ENCODE data around the gene CTNNA1. TPM values are rescaled to one million over a fixed set of nuclear protein-coding genes. Genes with fewer than 3 reads are reported as not detected.
A peak's percentile ranks its signal among the peaks of the same experiment; 100 is the strongest.

CTNNA1 gene
- total RNA-seq, 3 donors from 2014 or later (not counting 1 experiment from before 2014, with no cell fraction given) = 34.4 to 53.0 (median 49.8) TPM

GRCh38 chr5:138792195-138792790 lies 39.1 kb downstream of the CTNNA1 start:
- Histone ChIP-seq H3K27me3 (ENCODE audit: control insufficient read depth, insufficient read depth, low read length) (no peaks in the 10 kb centered on the region), H3K27ac (ENCODE audit: low read length) (no peak overlapping the region), H3K36me3 (ENCODE audit: control insufficient read depth, insufficient read depth, low read length) (no peaks in the 10 kb centered on the region), H3K9me3 (ENCODE audit: control insufficient read depth, insufficient read depth, low read length) (no peaks in the 10 kb centered on the region), H3K4me3 (ENCODE audit: low read length) (no peak overlapping the region), H3K4me1 (ENCODE audit: control insufficient read depth, insufficient read depth, low read length) (no peaks in the 10 kb centered on the region)
- no peak for ATAC-seq
- no peaks in the 10 kb centered on the region for H3K9me3 Mint-ChIP-seq
- intact Hi-C loops (cut with micrococcal nuclease) = no loop called here
- peaks cover 27 to 33% of the 10 kb centered on the region in 2 donors for H3K4me1 Mint-ChIP-seq
- H3K27me3 Mint-ChIP-seq (ENCODE audit: low read depth in 2 of 2) = no peaks in the 10 kb centered on the region
- TF ChIP-seq, protein P1, sequence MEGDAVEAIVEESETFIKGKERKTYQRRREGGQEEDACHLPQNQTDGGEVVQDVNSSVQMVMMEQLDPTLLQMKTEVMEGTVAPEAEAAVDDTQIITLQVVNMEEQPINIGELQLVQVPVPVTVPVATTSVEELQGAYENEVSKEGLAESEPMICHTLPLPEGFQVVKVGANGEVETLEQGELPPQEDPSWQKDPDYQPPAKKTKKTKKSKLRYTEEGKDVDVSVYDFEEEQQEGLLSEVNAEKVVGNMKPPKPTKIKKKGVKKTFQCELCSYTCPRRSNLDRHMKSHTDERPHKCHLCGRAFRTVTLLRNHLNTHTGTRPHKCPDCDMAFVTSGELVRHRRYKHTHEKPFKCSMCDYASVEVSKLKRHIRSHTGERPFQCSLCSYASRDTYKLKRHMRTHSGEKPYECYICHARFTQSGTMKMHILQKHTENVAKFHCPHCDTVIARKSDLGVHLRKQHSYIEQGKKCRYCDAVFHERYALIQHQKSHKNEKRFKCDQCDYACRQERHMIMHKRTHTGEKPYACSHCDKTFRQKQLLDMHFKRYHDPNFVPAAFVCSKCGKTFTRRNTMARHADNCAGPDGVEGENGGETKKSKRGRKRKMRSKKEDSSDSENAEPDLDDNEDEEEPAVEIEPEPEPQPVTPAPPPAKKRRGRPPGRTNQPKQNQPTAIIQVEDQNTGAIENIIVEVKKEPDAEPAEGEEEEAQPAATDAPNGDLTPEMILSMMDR (IDR thresholded peaks at IDR 0.05) = no peak
- H3K36me3 Mint-ChIP-seq = no peaks in the 10 kb centered on the region
- peak in 1 of 2 donors; percentile 45 for DNase-seq
- peak overlapping the region in 1 of 2 donors; percentile 60 for H3K27ac Mint-ChIP-seq
- H3K4me3 Mint-ChIP-seq = no peak overlapping the region
- WGBS (ENCODE audit: insufficient coverage) = 63% methylated on average over 4 of the region's 4 CpGs

DNA sequence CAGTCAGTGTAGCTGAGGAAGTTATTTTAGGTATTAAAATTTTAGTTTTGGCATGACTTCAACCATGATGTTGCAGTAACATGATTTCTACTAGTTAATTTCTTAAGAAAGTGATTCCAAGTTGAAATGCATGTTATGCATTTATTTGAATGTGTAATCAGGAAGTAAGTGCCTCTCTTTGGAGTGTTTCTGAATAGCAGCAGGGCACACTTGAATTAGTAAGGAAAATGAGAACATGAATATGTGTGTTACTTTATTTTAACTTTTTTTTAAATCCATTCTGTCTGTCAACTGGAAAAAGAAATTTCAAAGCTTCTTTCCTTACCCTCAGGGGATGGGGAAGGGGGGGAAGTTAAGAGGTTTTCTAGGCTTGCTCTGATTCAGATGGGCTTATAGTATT lies 40.4 kb downstream of the CTNNA1 start:
- TF ChIP-seq, protein P1 (IDR thresholded peaks at IDR 0.05) = no peak
- intact Hi-C loops (cut with micrococcal nuclease) = no loop called here
- Histone ChIP-seq H3K4me3 (ENCODE audit: low read length) (no peak overlapping the region), H3K27me3 (ENCODE audit: control insufficient read depth, insufficient read depth, low read length) (no peaks in the 10 kb centered on the region), H3K27ac (ENCODE audit: low read length) (no peak overlapping the region), H3K4me1 (ENCODE audit: control insufficient read depth, insufficient read depth, low read length) (no peaks in the 10 kb centered on the region), H3K9me3 (ENCODE audit: control insufficient read depth, insufficient read depth, low read length) (no peaks in the 10 kb centered on the region), H3K36me3 (ENCODE audit: control insufficient read depth, insufficient read depth, low read length) (no peaks in the 10 kb centered on the region)
- no peak overlapping the region for H3K4me3 Mint-ChIP-seq
- no peak overlapping the region for H3K27ac Mint-ChIP-seq
- ATAC-seq = no peak
- H3K4me1 Mint-ChIP-seq = peaks cover 27 to 33% of the 10 kb centered on the region in 2 donors
- H3K36me3 Mint-ChIP-seq = no peaks in the 10 kb centered on the region
- peaks cover 0 to 4% of the 10 kb centered on the region in 2 donors for H3K27me3 Mint-ChIP-seq (ENCODE audit: low read depth in 2 of 2)
- no peaks in the 10 kb centered on the region for H3K9me3 Mint-ChIP-seq
- no peak for DNase-seq

- Mint-ChIP-seq H3K4me1 (peaks cover 16 to 22% of the 10 kb centered on the region in 2 donors), H3K36me3 (no peaks in the 10 kb centered on the region), H3K27ac (no peak overlapping the region), H3K9me3 (peaks cover 0 to 4% of the 10 kb centered on the region in 2 donors), H3K4me3 (no peak overlapping the region), H3K27me3 (ENCODE audit: low read depth in 2 of 2) (peaks cover 0 to 4% of the 10 kb centered on the region in 2 donors)
- 91% methylated on average over 3 of the region's 3 CpGs for WGBS (ENCODE audit: insufficient coverage)
- TF ChIP-seq, protein P1 (IDR thresholded peaks at IDR 0.05) = no peak
- Histone ChIP-seq H3K36me3 (ENCODE audit: control insufficient read depth, insufficient read depth, low read length) (no peaks in the 10 kb centered on the region), H3K27ac (ENCODE audit: low read length) (no peak overlapping the region), H3K4me1 (ENCODE audit: control insufficient read depth, insufficient read depth, low read length) (no peaks in the 10 kb centered on the region), H3K4me3 (ENCODE audit: low read length) (no peak overlapping the region), H3K9me3 (ENCODE audit: control insufficient read depth, insufficient read depth, low read length) (no peaks in the 10 kb centered on the region), H3K27me3 (ENCODE audit: control insufficient read depth, insufficient read depth, low read length) (no peaks in the 10 kb centered on the region)
- DNase-seq = no peak
- intact Hi-C loops (cut with micrococcal nuclease) = no loop called here
- no peak for ATAC-seq
These were observed 50.1 kb downstream of the CTNNA1 start for GRCh38 chr5:138803285-138803684.

DNA sequence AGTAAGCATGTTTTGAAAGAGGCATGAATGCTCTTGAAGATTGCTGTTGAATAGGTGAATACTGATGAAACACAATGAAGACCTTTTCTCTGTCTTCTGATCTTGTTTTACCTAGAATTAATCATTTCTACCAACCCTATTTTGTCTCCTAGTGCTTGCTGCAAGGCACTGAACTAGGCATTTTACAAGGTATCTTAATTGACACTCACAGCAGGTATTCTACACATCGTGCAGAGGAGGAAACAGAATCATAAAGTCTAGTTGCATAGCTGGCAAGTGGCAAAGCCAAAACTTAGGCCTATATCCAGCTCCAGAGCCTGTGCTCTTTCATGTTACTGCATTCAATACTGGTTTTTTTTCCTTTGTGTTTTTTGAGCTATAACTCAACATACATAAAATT lies 50.7 kb downstream of the CTNNA1 start:
- no peak overlapping the region for H3K4me3 Mint-ChIP-seq
- intact Hi-C loops (cut with micrococcal nuclease) = no loop called here
- no peak overlapping the region for H3K27ac Mint-ChIP-seq
- Histone ChIP-seq H3K27me3 (ENCODE audit: control insufficient read depth, insufficient read depth, low read length) (no peaks in the 10 kb centered on the region), H3K36me3 (ENCODE audit: control insufficient read depth, insufficient read depth, low read length) (no peaks in the 10 kb centered on the region), H3K4me3 (ENCODE audit: low read length) (no peak overlapping the region), H3K9me3 (ENCODE audit: control insufficient read depth, insufficient read depth, low read length) (no peaks in the 10 kb centered on the region), H3K4me1 (ENCODE audit: control insufficient read depth, insufficient read depth, low read length) (no peaks in the 10 kb centered on the region), H3K27ac (ENCODE audit: low read length) (no peak overlapping the region)
- H3K4me1 Mint-ChIP-seq = peaks cover 16 to 24% of the 10 kb centered on the region in 2 donors
- H3K27me3 Mint-ChIP-seq (ENCODE audit: low read depth in 2 of 2) = peaks cover 0 to 4% of the 10 kb centered on the region in 2 donors
- no peaks in the 10 kb centered on the region for H3K36me3 Mint-ChIP-seq
- H3K9me3 Mint-ChIP-seq = peaks cover 0 to 4% of the 10 kb centered on the region in 2 donors
- 86% methylated on average over 1 of the region's 1 CpG for WGBS (ENCODE audit: insufficient coverage)
- ATAC-seq (no peak), DNase-seq (no peak)
- TF ChIP-seq, protein P1 (IDR thresholded peaks at IDR 0.05) = no peak

Data from natural killer cell (primary cell).